ENCODE data around the gene ACSF2.
A peak's percentile ranks its signal among the peaks of the same experiment; 100 is the strongest.
"Not testable (repeated sequence)": the region's sequence is repeated elsewhere in the genome, so short reads cannot be mapped to it uniquely, and the experiment has no call there.

Gene ACSF2

DNA sequence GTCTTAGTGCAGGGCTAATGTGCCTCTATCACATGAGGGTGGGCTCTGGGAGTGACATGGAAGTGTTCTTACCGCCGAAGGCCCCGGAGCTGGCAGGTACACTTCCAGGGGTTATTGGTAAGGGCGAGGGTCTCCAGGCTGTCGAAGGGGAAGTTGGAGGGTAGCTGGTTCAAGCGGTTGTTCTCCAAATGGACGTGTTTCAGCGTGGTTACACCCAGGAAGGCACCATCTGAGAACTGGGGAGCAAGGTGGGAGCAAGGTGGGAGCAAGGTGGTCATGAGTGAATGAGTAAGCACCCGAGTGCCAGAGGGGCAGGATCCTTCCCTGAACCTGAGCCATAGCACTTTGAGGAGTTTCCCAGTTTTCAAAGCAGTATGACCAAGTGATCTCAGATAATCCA, 39.6 kb downstream of the ACSF2 start:
- DNase-seq = no peak

GRCh38 chr17:50466371-50467113, 40.5 kb downstream of the ACSF2 start:
- no peak for DNase-seq

DNA sequence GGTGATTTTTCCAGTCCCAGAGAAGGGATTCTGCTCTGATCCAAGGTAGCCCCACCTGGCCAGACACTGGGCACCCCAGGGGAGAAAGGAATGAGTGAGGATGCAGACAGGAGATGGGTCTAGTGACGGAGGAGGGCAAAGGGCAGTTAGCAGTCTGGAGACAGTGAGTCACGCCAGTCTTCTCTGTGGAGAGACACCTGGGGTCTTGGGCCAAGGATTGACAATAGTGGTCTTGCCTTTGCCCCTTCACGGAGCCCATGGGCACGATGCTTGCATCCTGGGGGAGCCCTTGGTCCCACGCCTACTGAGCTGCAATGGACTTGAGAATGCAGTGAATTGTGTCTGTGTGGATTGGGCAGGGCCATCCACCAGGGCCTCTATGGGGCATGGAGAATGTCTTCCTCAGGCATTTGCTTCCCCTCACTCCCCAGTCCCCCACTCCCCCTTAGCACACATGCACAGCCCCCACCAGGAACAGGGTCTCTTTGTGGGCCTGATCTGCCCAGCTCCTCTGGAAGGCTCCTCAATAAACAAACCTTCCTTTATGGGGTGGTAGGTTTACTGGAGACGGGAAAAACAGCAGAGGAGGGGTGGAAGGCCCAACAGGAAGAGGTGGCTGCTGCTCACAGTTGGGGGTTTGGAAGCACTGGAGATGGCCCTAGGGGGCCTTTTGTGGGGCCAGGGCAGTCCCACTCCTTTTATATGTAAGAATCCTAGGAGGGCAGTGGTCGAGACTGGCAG, 41.3 kb downstream of the ACSF2 start:
- no peak for DNase-seq

DNA sequence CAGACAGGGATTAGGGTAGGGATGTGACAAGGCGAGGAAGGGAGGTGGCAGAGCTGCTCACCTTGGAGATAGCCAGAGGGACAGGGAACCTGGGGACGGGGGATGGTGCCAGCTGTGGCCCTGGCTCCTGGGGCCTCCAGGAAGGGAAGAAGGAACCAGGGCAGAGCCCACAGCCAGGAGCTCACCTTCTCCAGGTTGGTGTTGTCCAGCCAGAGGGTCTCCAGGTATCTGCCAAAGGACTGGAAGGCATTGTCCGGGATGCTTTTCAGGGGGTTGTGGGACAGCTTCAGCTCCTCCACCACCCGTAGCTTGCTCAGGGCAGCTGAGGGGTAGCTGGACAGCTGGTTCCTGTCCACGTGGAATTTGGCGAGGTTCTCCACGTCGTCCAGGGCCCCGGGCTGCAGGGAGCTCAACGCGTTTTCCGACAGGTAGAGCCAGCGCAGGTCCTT, 41.9 kb downstream of the ACSF2 start:
- no peak for DNase-seq

DNA sequence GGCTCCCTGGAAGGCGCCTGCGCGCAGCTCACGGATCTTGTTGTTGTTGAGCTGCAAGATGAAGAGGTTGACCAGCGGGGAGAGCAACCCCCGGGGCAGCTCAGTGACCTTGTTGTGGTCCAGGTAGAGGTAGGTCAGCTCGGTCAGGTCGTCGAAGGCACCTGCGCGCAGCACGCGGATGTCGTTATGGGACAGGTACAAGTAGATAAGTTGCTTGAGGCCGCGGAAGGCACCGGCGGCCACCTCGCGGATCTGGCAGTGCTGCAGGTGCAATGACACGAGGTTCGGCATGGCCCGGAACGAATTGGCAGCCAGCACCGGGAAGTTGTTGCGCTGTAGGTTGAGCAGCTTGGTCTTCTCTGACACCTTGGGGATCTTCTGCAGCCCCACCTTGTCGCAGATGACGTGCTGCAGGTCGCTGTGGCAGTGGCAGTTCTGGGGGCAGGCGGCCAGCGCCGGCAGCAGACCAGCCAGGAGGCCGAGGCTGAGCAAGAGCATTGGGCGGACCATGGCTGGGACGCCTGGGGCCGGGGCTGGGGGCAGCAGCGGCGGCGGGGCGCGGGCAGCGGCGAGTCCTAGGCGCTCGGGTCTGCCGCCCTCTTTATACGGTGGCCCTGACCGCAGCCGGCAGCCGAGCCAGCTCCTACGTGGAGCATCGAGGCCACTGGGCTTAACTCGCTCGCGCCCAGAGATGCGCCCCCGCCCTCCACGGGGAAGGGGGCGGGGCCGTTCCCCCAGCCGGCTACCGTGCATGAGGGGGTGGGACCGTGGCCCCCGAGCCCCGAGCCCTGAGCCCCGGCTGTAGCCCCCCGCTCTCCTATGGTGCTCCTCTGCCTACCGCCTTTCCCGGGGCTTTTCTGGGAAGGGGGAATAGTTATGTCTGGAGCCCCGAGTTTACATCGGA, 42.5 kb downstream of the ACSF2 start, which contains the start of gene CHAD:
Gene CHAD (minus strand): TSS at position 577 of the 904 bp plus-strand sequence. CDS start 67 bp downstream, at position 510.
- no peak for DNase-seq

DNA sequence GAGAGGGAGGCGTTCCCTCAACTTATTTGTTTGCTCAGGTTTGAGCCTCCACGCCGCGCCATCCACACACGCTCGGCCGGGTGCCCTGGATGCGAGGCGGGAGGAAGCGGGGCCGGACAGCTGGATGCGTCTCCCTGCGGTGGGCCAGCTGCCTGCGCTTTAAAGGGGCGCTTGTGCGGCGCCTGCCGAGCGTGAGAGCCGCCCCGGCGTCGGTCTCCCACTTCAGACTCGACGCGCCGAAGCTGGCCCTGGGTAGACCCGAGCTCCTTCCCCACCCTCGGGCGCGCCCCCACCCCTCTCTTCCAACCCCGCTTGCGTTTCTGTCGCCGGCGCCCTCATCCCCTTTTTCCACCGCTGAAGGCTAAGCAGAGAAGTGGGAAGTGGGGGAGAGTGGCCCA, 43.2 kb downstream of the ACSF2 start:
- DNase-seq = no peak

- no peak for DNase-seq
Observed at GRCh38 chr17:50469671-50470305, 43.8 kb downstream of the ACSF2 start.

DNA sequence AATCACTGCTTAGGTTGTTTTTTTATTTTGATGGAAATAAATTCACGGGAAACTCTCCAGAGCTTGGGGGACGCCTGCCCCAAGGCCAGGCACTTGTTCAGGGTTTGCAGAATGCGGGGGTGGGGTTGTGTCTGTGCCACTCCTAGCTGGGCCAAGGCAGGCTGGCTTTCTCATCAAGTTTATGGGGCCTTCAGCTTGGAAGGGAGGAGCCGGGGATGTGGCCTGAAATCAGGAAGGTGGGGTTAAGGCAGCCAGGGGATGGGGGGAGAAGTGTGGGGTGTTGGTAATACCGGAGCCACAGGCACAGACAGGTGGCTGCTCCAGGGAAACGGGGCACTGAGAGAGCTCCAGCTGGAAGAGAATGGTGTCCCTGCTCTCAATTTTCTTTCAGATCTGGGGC, 44.4 kb downstream of the ACSF2 start:
- no peak for DNase-seq

DNA sequence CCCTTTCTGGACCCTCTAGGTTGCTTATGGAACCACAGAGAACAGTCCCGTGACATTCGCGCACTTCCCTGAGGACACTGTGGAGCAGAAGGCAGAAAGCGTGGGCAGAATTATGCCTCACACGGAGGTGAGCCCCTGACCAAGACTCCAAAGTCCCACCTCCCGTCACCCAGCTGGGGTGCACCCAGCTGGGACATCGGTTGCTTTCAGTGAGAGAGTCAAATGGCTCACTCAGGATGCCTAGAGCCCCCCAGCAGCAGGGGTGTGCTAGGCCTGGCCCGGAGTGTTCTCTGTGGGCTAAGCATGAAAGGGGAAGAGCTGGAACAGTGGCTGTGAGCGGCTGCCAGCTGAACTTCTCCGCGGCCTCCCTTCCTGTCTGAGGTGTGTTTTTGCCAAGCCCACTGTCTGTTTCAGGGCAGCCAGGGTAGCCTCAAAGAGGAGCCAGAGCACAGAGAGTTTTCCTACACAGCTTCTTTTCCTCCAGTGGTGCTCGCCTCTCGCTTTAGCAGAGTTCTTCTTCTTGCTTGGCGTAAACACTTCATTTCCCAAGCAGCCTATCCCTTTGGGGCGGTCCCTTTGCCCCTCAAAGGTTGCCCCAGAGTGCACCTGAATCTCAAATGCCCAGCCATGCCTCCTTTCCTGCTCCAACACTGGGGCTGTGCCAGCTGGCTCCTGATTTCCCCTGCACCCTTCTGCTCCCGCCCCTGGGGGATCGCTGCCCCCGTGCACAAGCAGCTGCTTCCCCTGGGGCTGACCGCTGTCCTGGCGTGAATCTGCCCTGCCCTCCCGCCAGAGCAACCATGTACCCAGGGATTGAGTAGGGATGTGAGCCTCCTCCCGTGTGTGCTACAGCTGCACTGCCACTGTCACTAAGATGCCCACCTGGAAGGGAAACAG, 45.2 kb downstream of the ACSF2 start:
- peak; percentile 76 to 80 for DNase-seq

DNA sequence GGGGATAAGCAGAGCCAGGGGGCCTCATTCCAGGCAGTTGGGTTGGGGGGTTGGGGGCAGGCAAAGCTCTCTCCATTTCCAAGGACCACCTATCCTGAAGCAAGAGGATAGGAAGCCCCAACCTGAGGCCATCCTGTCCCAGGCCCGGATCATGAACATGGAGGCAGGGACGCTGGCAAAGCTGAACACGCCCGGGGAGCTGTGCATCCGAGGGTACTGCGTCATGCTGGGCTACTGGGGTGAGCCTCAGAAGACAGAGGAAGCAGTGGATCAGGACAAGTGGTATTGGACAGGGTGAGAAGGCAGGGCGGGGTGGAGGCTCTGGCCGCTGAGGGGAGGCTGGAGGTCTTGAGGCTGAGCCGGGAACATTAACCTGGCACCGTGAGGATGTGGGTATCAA, 46.3 kb downstream of the ACSF2 start:
- DNase-seq = no peak

- DNase-seq = not testable (repeated sequence)
Observed at GRCh38 chr17:50472761-50473161, 46.7 kb downstream of the ACSF2 start.

- DNase-seq = no peak
Observed at GRCh38 chr17:50473901-50474300, 47.9 kb downstream of the ACSF2 start.

DNA sequence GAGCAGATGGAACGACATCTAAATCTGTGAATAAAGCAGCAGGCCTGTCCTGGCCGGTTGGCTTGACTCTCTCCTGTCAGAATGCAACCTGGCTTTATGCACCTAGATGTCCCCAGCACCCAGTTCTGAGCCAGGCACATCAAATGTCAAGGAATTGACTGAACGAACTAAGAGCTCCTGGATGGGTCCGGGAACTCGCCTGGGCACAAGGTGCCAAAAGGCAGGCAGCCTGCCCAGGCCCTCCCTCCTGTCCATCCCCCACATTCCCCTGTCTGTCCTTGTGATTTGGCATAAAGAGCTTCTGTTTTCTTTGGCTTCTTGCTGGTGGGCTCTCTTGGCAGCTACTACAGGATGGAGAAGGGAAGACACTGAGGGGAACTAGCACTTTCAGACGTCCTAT, 48.5 kb downstream of the ACSF2 start:
- no peak for DNase-seq

GRCh38 chr17:50475362-50475761, 49.3 kb downstream of the ACSF2 start:
- no peak for DNase-seq

GRCh38 chr17:50475775-50476544, 49.9 kb downstream of the ACSF2 start:
- DNase-seq = not testable (repeated sequence)

- DNase-seq = no peak
Observed at GRCh38 chr17:50476545-50477315, 50.7 kb downstream of the ACSF2 start.

DNA sequence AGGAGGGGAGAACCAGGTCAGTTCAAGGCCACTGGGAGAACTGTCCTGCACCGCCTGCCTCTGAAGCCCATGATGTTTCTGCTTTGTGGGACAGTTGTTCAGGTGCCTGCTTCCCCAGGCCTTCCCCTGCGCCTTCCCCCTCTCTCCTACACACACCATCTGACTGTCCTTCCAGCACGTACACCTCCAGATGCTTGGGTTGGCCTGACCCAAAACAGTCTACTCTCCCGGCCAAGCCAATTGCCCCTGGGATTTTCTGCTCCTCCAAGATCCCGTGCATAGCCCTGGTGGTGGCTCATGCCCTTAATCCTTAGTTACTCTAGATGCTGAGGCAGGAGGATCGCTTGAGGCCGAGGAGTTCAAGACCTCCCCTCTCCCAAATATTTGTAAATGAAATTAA, 52.0 kb downstream of the ACSF2 start:
- peak in 1 of 2 experiments; percentile 14 for DNase-seq

- peak; percentile 93 to 94 for DNase-seq
Observed at GRCh38 chr17:50478391-50479381, 52.7 kb downstream of the ACSF2 start, which contains the start of gene RSAD1. RSAD1 (plus strand) TSS chr17:50478860; CDS start chr17:50478885, 25 bp downstream.
